Measurements from ENCODE around the gene SLC22A17.

DNA sequence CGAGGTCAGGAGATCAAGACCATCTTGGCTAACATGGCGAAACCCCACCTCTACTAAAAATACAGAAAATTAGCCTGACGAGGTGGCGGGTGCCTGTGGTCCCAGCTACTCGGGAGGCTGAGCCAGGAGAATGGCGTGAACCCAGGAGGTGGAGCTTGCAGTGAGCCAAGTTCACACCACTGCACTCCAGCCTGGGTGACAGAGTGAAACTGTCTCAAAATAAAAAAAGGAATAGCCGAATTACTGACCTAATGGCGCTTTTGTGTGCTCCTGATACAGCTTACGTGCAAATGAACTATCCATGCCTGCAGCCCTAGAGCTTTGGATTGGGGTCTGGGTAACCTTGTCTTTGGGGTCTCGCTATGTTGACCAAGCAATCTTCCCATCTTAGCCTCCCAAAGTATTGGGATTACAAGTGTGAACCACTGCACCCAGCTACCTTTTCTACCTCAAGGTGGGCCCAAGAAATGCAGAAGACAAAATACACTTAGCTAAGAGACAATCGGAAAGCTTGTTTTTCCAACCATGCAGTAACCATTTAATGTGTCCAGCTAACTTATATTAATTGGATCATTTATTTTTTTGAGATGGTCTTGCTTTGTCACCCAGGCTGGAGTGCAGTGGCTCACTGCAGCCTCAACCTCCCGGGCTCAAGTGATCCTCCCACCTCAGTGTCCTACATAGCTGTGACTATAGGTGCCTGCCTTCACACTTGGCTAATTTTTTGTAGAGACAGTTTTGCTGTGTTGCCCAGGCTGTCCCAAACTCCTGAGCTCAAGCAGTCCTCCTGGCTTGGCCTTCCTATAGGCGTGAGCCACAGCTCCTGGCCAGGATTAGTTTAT lies 26.0 kb downstream of the SLC22A17 start:
- no peak for TF ChIP-seq RAD21 (IDR thresholded peaks at IDR 0.05; ENCODE audit: low read depth)
- TF ChIP-seq EZH2phosphoT487 (IDR thresholded peaks at IDR 0.05; ENCODE audit: borderline replicate concordance) = no peak
- peak; percentile 62 for TF ChIP-seq POLR2AphosphoS5 (IDR thresholded peaks at IDR 0.05; ENCODE audit: low read depth, low read length)
- no peak for TF ChIP-seq POLR2A (IDR thresholded peaks at IDR 0.05; ENCODE audit: borderline replicate concordance, extremely low read depth, insufficient read depth, insufficient read length)
- TF ChIP-seq JUND (IDR thresholded peaks at IDR 0.05) = no peak
- TF ChIP-seq, protein P1, sequence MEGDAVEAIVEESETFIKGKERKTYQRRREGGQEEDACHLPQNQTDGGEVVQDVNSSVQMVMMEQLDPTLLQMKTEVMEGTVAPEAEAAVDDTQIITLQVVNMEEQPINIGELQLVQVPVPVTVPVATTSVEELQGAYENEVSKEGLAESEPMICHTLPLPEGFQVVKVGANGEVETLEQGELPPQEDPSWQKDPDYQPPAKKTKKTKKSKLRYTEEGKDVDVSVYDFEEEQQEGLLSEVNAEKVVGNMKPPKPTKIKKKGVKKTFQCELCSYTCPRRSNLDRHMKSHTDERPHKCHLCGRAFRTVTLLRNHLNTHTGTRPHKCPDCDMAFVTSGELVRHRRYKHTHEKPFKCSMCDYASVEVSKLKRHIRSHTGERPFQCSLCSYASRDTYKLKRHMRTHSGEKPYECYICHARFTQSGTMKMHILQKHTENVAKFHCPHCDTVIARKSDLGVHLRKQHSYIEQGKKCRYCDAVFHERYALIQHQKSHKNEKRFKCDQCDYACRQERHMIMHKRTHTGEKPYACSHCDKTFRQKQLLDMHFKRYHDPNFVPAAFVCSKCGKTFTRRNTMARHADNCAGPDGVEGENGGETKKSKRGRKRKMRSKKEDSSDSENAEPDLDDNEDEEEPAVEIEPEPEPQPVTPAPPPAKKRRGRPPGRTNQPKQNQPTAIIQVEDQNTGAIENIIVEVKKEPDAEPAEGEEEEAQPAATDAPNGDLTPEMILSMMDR (IDR thresholded peaks at IDR 0.05 in 2 of 3, conservative IDR thresholded peaks at IDR 0.05 in 1 of 3; ENCODE audit: borderline replicate concordance in 1 of 3, insufficient read depth in 1 of 3, low read depth in 2 of 3, low read length in 2 of 3) = no peak
- TF ChIP-seq ELF1 (IDR thresholded peaks at IDR 0.05; ENCODE audit: borderline replicate concordance, low read depth) = no peak
- no peak for TF ChIP-seq SRF (IDR thresholded peaks at IDR 0.05; ENCODE audit: low read depth)
